ENCODE measurements around the gene UQCC3. TPM values are rescaled to one million over a fixed set of nuclear protein-coding genes. Genes with fewer than 3 reads are reported as not detected.
A peak's percentile ranks its signal among the peaks of the same experiment; 100 is the strongest.
"Not testable (repeated sequence)": the region's sequence is repeated elsewhere in the genome, so short reads cannot be mapped to it uniquely, and the experiment has no call there.

Gene UQCC3
- total RNA-seq, 1 donor from 2014 or later: 7.3 TPM

- Mint-ChIP-seq H3K4me3 (no peak overlapping the region), H3K9me3 (no peaks in the 10 kb centered on the region), H3K36me3 (peaks cover 4% of the 10 kb centered on the region), H3K27ac (no peak overlapping the region), H3K27me3 (ENCODE audit: low read depth) (no peaks in the 10 kb centered on the region), H3K4me1 (peaks cover 25% of the 10 kb centered on the region)
- DNase-seq (ENCODE audit: low spot score in 2 of 2, unreplicated experiment in 2 of 2): no peak
- TF ChIP-seq CTCF (IDR thresholded peaks at IDR 0.05; ENCODE audit: unreplicated experiment): no peak
These were observed 22.5 kb upstream of the UQCC3 start for GRCh38 chr11:62648967-62649364.

- no peak overlapping the region for H3K4me3 Mint-ChIP-seq
- peaks cover 4% of the 10 kb centered on the region for H3K36me3 Mint-ChIP-seq
- no peak for TF ChIP-seq CTCF (IDR thresholded peaks at IDR 0.05; ENCODE audit: unreplicated experiment)
- H3K27ac Mint-ChIP-seq: no peak overlapping the region
- H3K9me3 Mint-ChIP-seq: no peaks in the 10 kb centered on the region
- DNase-seq (ENCODE audit: low spot score in 2 of 2, unreplicated experiment in 2 of 2): no peak
- H3K27me3 Mint-ChIP-seq (ENCODE audit: low read depth): no peaks in the 10 kb centered on the region
- peaks cover 25% of the 10 kb centered on the region for H3K4me1 Mint-ChIP-seq
These were observed 22.0 kb upstream of the UQCC3 start for GRCh38 chr11:62649486-62649885.

- H3K27me3 Mint-ChIP-seq (ENCODE audit: low read depth): not testable (repeated sequence)
These were observed 21.2 kb upstream of the UQCC3 start for GRCh38 chr11:62650283-62650682.

GRCh38 chr11:62652161-62653006 lies 19.1 kb upstream of the UQCC3 start:
- Mint-ChIP-seq H3K4me3 (peak overlapping the region; percentile 90), H3K36me3 (peaks cover 4% of the 10 kb centered on the region), H3K9me3 (no peaks in the 10 kb centered on the region), H3K27me3 (ENCODE audit: low read depth) (no peaks in the 10 kb centered on the region), H3K27ac (peak overlapping the region; percentile 96), H3K4me1 (peaks cover 12% of the 10 kb centered on the region)
- TF ChIP-seq CTCF (IDR thresholded peaks at IDR 0.05; ENCODE audit: unreplicated experiment): no peak
- no peak for DNase-seq (ENCODE audit: low spot score in 2 of 2, unreplicated experiment in 2 of 2)

More at GRCh38 chr11:62650283-62650682, 21.2 kb upstream of the UQCC3 start:
- H3K36me3 Mint-ChIP-seq; H3K4me3 Mint-ChIP-seq; DNase-seq (ENCODE audit: low spot score in 2 of 2, unreplicated experiment in 2 of 2); H3K9me3 Mint-ChIP-seq: not testable (repeated sequence)
- Mint-ChIP-seq H3K4me1 (peaks cover 22% of the 10 kb centered on the region), H3K27ac (peak overlapping the region; percentile 12)

- DNase-seq (ENCODE audit: low spot score in 2 of 2, unreplicated experiment in 2 of 2): no peak
- Mint-ChIP-seq H3K4me1 (peaks cover 12% of the 10 kb centered on the region), H3K27me3 (ENCODE audit: low read depth) (no peaks in the 10 kb centered on the region), H3K9me3 (no peaks in the 10 kb centered on the region), H3K4me3 (peak overlapping the region; percentile 18), H3K27ac (no peak overlapping the region), H3K36me3 (peaks cover 4% of the 10 kb centered on the region)
- TF ChIP-seq CTCF (IDR thresholded peaks at IDR 0.05; ENCODE audit: unreplicated experiment): no peak
These were observed 17.2 kb upstream of the UQCC3 start for GRCh38 chr11:62654297-62654696.

- Mint-ChIP-seq H3K27ac (peak overlapping the region; percentile 17), H3K27me3 (ENCODE audit: low read depth) (no peaks in the 10 kb centered on the region)
- no peak for TF ChIP-seq CTCF (IDR thresholded peaks at IDR 0.05; ENCODE audit: unreplicated experiment)
These were observed 14.6 kb upstream of the UQCC3 start for GRCh38 chr11:62656796-62657429.

More at GRCh38 chr11:62656796-62657429, 14.6 kb upstream of the UQCC3 start:
- Mint-ChIP-seq H3K4me3 (no peak overlapping the region), H3K9me3 (no peaks in the 10 kb centered on the region), H3K36me3 (no peaks in the 10 kb centered on the region), H3K4me1 (peaks cover 10% of the 10 kb centered on the region)
- DNase-seq (ENCODE audit: low spot score in 2 of 2, unreplicated experiment in 2 of 2): no peak

Data from mesothelial cell of epicardium (in vitro differentiated cells).